H1 (cell line): ENCODE data around the gene SGMS2. TPM values are rescaled to one million over a fixed set of nuclear protein-coding genes. Genes with fewer than 3 reads are reported as not detected.

Experiments used
- CTCF ChIA-PET: fragments of 300-600 bp; sonication (Branson Sonifier 250); formaldehyde crosslinking; loops from one replicate; lab custom pipeline; 2021; ENCODE audit not compliant: partially characterized antibody; lab: Charles Lee
- POLR2A ChIA-PET: fragments of 300-600 bp; sonication (Branson Sonifier 250); formaldehyde crosslinking; loops from one replicate; lab custom pipeline; 2021; ENCODE audit warnings: inconsistent platforms; ENCODE audit not compliant: partially characterized antibody; lab: Charles Lee
- DNase-seq, 2 experiments: peaks; one replicate each; pipeline versions ENCODE4 v3.0.0 to v3.0.0-alpha.2; 2010 to 2022; ENCODE audit warnings: low spot score in 2 of 2, low read depth in 1 of 2, mixed read lengths in 1 of 2
- FAIRE-seq: peaks from 2 replicates; lab custom pipeline; 2011; peaks lifted over from hg19 to GRCh38; lab: Jason Lieb, UNC
- H2AFZ ChIP-seq: 2 replicates; pipeline ENCODE4 v1.8.1; 2012; ENCODE audit warnings: low read length, inconsistent platforms
- H2AK5ac ChIP-seq: 2 replicates; pipeline ENCODE4 v1.6.1; 2013; ENCODE audit warnings: low read depth, low read length
- H2BK120ac ChIP-seq: replicated peaks from 2 replicates; pipeline ENCODE3; 2013; ENCODE audit warnings: low read depth, low read length, inconsistent platforms
- H2BK12ac ChIP-seq: 2 replicates; pipeline ENCODE4 v1.6.1; 2013; ENCODE audit warnings: low read depth, low read length
- H2BK15ac ChIP-seq: 2 replicates; pipeline ENCODE4 v1.6.1; 2013; ENCODE audit warnings: low read length
- H2BK20ac ChIP-seq: 2 replicates; pipeline ENCODE4 v1.6.1; 2013; ENCODE audit warnings: low read length
- H2BK5ac ChIP-seq: 2 replicates; pipeline ENCODE4 v1.6.1; 2013; ENCODE audit warnings: low read depth, low read length
- H3K14ac ChIP-seq: 2 replicates; pipeline ENCODE4 v1.6.1; 2013; ENCODE audit warnings: inconsistent platforms; ENCODE audit not compliant: insufficient read length
- H3K18ac ChIP-seq: 2 replicates; pipeline ENCODE4 v1.6.1; 2013; ENCODE audit warnings: low read length; ENCODE audit errors: extremely low read depth
- H3K23ac ChIP-seq: 2 replicates; pipeline ENCODE4 v1.6.1; 2013; ENCODE audit warnings: inconsistent platforms; ENCODE audit not compliant: insufficient read length
- H3K23me2 ChIP-seq: 2 replicates; pipeline ENCODE4 v1.6.1; 2013; ENCODE audit warnings: low read depth, low read length
- H3K27ac ChIP-seq: 2 replicates; pipeline ENCODE4 v1.6.1; 2011; ENCODE audit warnings: low read depth, low read length, inconsistent platforms
- H3K27me3 ChIP-seq, 4 experiments: replicated peaks in 1 of 4; 1 replicate in 1 of 4; 2 replicates in 3 of 4; pipeline versions ENCODE4 v1.6.1 to v1.8.1; 2011 to 2013; ENCODE audit warnings: low read length in 3 of 4, mild to moderate bottlenecking in 3 of 4, inconsistent platforms in 2 of 4, mixed read lengths in 2 of 4, moderate library complexity in 1 of 4; ENCODE audit not compliant: control insufficient read depth in 3 of 4, insufficient read depth in 3 of 4; ENCODE audit errors: extremely low read depth in 1 of 4
- H3K36me3 ChIP-seq, 4 experiments: 2 replicates each; pipeline versions ENCODE4 v1.6.1 to v1.8.1; 2011 to 2013; ENCODE audit warnings: mild to moderate bottlenecking in 4 of 4, low read length in 3 of 4, moderate library complexity in 2 of 4, control low read depth in 1 of 4, inconsistent platforms in 1 of 4; ENCODE audit not compliant: insufficient read depth in 4 of 4, control insufficient read depth in 2 of 4
- H3K4ac ChIP-seq: replicated peaks from 2 replicates; pipeline ENCODE3; 2013; ENCODE audit warnings: low read length, low read depth, mixed read lengths, inconsistent platforms; ENCODE audit not compliant: insufficient read length
- H3K4me1 ChIP-seq, 4 experiments: replicated peaks in 1 of 4; 1 replicate in 1 of 4; 2 replicates in 3 of 4; pipeline versions ENCODE4 v1.6.1 to v1.8.1; 2011 to 2013; ENCODE audit warnings: low read length in 3 of 4, inconsistent platforms in 2 of 4, mixed read lengths in 1 of 4; ENCODE audit not compliant: insufficient read depth in 4 of 4, control insufficient read depth in 3 of 4
- H3K4me2 ChIP-seq, 2 experiments: 2 replicates each; pipeline versions ENCODE4 v1.6.1 to v1.8.1; 2011 to 2013; ENCODE audit warnings: low read depth in 2 of 2, low read length in 2 of 2, control low read depth in 1 of 2, inconsistent platforms in 1 of 2, mild to moderate bottlenecking in 1 of 2; ENCODE audit not compliant: insufficient read depth in 1 of 2
- H3K4me3 ChIP-seq, 4 experiments: fragments of 200-600, 300-600 bp in 1 of 4; sonication (generic), shearing (Covaris generic), sonication (Bioruptor Twin) in 1 of 4; 2 replicates each; pipeline versions ENCODE4 v1.5.1 to v1.8.1; 2011 to 2016; ENCODE audit warnings: low read length in 4 of 4, low read depth in 3 of 4, control low read depth in 2 of 4, inconsistent platforms in 2 of 4, mild to moderate bottlenecking in 2 of 4, mixed read lengths in 1 of 4, moderate library complexity in 1 of 4; ENCODE audit not compliant: insufficient read depth in 2 of 4; ENCODE audit errors: extremely low read depth in 1 of 4
- H3K56ac ChIP-seq: replicated peaks from 2 replicates; pipeline ENCODE3; 2013; ENCODE audit warnings: low read depth, mild to moderate bottlenecking, mixed read lengths, low read length, inconsistent platforms; ENCODE audit not compliant: insufficient read length
- H3K79me1 ChIP-seq: 2 replicates; pipeline ENCODE4 v1.6.1; 2013; ENCODE audit warnings: low read depth, low read length, control low read depth
- H3K79me2 ChIP-seq, 2 experiments: 2 replicates each; pipeline versions ENCODE4 v1.6.1 to v1.8.1; 2012 to 2013; ENCODE audit warnings: low read length in 2 of 2, mild to moderate bottlenecking in 2 of 2, inconsistent platforms in 1 of 2; ENCODE audit not compliant: insufficient read depth in 2 of 2, control insufficient read depth in 1 of 2
- H3K9ac ChIP-seq, 4 experiments: replicated peaks in 1 of 4; 1 replicate in 1 of 4; 2 replicates in 3 of 4; pipeline versions ENCODE4 v1.6.1 to v1.8.1; 2011 to 2013; ENCODE audit warnings: low read depth in 3 of 4, low read length in 3 of 4, control low read depth in 2 of 4, mild to moderate bottlenecking in 2 of 4, moderate library complexity in 2 of 4, inconsistent platforms in 1 of 4; ENCODE audit errors: extremely low read depth in 1 of 4
- H3K9me3 ChIP-seq, 2 experiments: 2 replicates each; pipeline versions ENCODE4 v1.6.1 to v1.8.1; 2012 to 2013; ENCODE audit warnings: mild to moderate bottlenecking in 2 of 2, moderate library complexity in 2 of 2, control low read depth in 1 of 2, inconsistent platforms in 1 of 2, low read depth in 1 of 2, low read length in 1 of 2, mixed read lengths in 1 of 2; ENCODE audit not compliant: insufficient read depth in 2 of 2
- H4K20me1 ChIP-seq, 2 experiments: replicated peaks in 1 of 2; 2 replicates each; pipeline versions ENCODE3 to v1.8.1; 2011 to 2013; ENCODE audit warnings: inconsistent platforms in 2 of 2, low read length in 2 of 2, mild to moderate bottlenecking in 1 of 2; ENCODE audit not compliant: insufficient read depth in 2 of 2, control insufficient read depth in 1 of 2
- H4K5ac ChIP-seq: 2 replicates; pipeline ENCODE4 v1.6.1; 2013; ENCODE audit warnings: low read length, low read depth, mixed read lengths, inconsistent platforms; ENCODE audit not compliant: insufficient read length
- H4K8ac ChIP-seq: 2 replicates; pipeline ENCODE4 v1.8.0; 2013; ENCODE audit warnings: mild to moderate bottlenecking, moderate library complexity, low read length, inconsistent platforms; ENCODE audit not compliant: insufficient read depth; ENCODE audit errors: extremely low read depth
- H4K91ac ChIP-seq: replicated peaks from 2 replicates; pipeline ENCODE3; 2013; ENCODE audit warnings: low read length, mixed read lengths, inconsistent platforms; ENCODE audit not compliant: insufficient read length
- CBX8 ChIP-seq: fragments of 300-800, 300-1000 bp; sonication (generic); IDR thresholded peaks from 2 replicates; pipeline ENCODE4 v1.7.1; 2016; ENCODE audit warnings: low read depth, low read length, borderline replicate concordance
- CTBP2 ChIP-seq: IDR thresholded peaks from 2 replicates; pipeline ENCODE4 v1.7.0; 2011; ENCODE audit warnings: borderline replicate concordance, mild to moderate bottlenecking, moderate library complexity, mixed read lengths, low read length; ENCODE audit not compliant: insufficient read depth, insufficient read length
- RXRA ChIP-seq: IDR thresholded peaks from 2 replicates; pipeline ENCODE4 v1.6.1; 2011; ENCODE audit warnings: low read depth, mild to moderate bottlenecking, low read length, moderate library complexity; ENCODE audit not compliant: insufficient read depth
- SIRT6 ChIP-seq: IDR thresholded peaks from one replicate; pipeline ENCODE4 v1.7.1; 2012; ENCODE audit warnings: low read length, inconsistent platforms
- SUZ12 ChIP-seq: fragments of 200-600 bp; sonication (generic); IDR thresholded peaks from 2 replicates; pipeline ENCODE4 v1.6.1; 2012; ENCODE audit warnings: mild to moderate bottlenecking, inconsistent platforms, low read length, moderate library complexity, mixed read lengths
- WGBS, 2 experiments: shearing (Covaris generic) in 1 of 2; methylation state at CpG; one replicate each; pipeline versions ENCODE4 v1.1.6 to v1.1.7; 2013 to 2015; ENCODE audit warnings: low lambda C conversion rate in 2 of 2, mixed read lengths in 2 of 2, inconsistent platforms in 1 of 2, low coverage in 1 of 2, missing lambda C conversion rate in 1 of 2; ENCODE audit not compliant: insufficient replicate concordance in 2 of 2, insufficient coverage in 1 of 2, insufficient read length in 1 of 2; ENCODE audit errors: extremely low coverage in 1 of 2, missing lambda C conversion rate in 1 of 2; 5-methylcytosine and 5-hydroxymethylcytosine counted together
- polyA plus RNA-seq, 7 experiments: library from polyadenylated mRNA; depleted of rRNA in 3 of 7; stranded (reverse) in 5 of 7; unstranded in 2 of 7; fragments of >200 nt in 5 of 7; fragments of 200-250 nt in 2 of 7; gene quantifications; 1 replicate in 5 of 7; 2 replicates in 1 of 7; 4 replicates in 1 of 7; pipeline versions ENCODE4 v1.2.1 to v1.2.3, GENCODE V29; 2011 to 2013; ENCODE audit warnings: missing spikeins in 2 of 7, mixed read lengths in 2 of 7
- total RNA-seq: library from RNA; stranded (reverse); fragmentation: NEBNext Ultra II Directional; extraction: Animal tissue kit (Norgen Biotek cat#: 25700); gene quantifications from 2 replicates; pipeline ENCODE4 v1.2.1, GENCODE V29; 2021

Gene SGMS2
- total and polyA plus RNA-seq, 2 of the 8 experiments (the other 6 are each of a cell fraction or from before 2014, with no cell fraction given), result 0.04 to 1.3 TPM

- Histone ChIP-seq H3K4ac (no peak overlapping the region), H2BK15ac (no peak overlapping the region), H2BK5ac (no peak overlapping the region), H2AK5ac (no peak overlapping the region), H4K5ac (no peak overlapping the region), H3K79me1 (no peaks in the 10 kb centered on the region), H3K4me2 (no peak overlapping the region), H4K91ac (no peak overlapping the region), H3K27ac (no peak overlapping the region), H2BK120ac (no peak overlapping the region), H4K8ac (no peak overlapping the region), H3K23me2 (no peaks in the 10 kb centered on the region), H2AFZ (no peak overlapping the region), H4K20me1 (no peaks in the 10 kb centered on the region), H3K4me1 (no peaks in the 10 kb centered on the region), H3K79me2 (no peaks in the 10 kb centered on the region), H3K23ac (no peak overlapping the region), H3K27me3 (no peaks in the 10 kb centered on the region), H3K18ac (no peak overlapping the region), H3K36me3 (peaks cover 0 to 3% (median 0%) of the 10 kb centered on the region in 4 experiments; a peak in 1 of 8 replicates), H3K9ac (no peak overlapping the region), H3K56ac (no peak overlapping the region), H2BK20ac (no peak overlapping the region), H3K4me3 (no peak overlapping the region), H3K9me3 (no peaks in the 10 kb centered on the region; a peak in 1 of 4 replicates), H3K14ac (no peak overlapping the region), H2BK12ac (no peak overlapping the region)
- WGBS, 2 experiments, result 88% methylated on average over 3 of the region's 3 CpGs; no CpG with 5 or more reads in 1 of the 2 experiments
- TF ChIP-seq SIRT6 (no peak), SUZ12 (no peak), CTBP2 (no peak), CBX8 (no peak), RXRA (no peak)
- no peak for FAIRE-seq
- no peak for DNase-seq
- ChIA-PET POLR2A (interaction anchor here (0.8 kb wide), 1 partner anchor 21 kb away, joined by 3 read pairs; no protein-coding TSS in a partner anchor), CTCF (interaction anchor here (0.9 kb wide), 1 partner anchor 55 kb away, joined by 3 read pairs; no protein-coding TSS in a partner anchor)
These were observed 20.9 kb downstream of the SGMS2 start for GRCh38 chr4:107845681-107846080.
